Retinal pigment epithelial cell (primary cell): ENCODE measurements around the gene DUSP16.

ENCODE experiments used
- DNase-seq: peaks from one replicate; pipeline ENCODE4 v3.0.0-alpha.2; 2010; ENCODE audit warnings: low read depth
- H3K4me3 ChIP-seq: 2 replicates; pipeline ENCODE4 v1.5.1; 2011; ENCODE audit warnings: mild to moderate bottlenecking, low read length, control low read depth, moderate library complexity
- TF ChIP-seq, protein P1 (sequence below): conservative IDR thresholded peaks from 2 replicates; pipeline ENCODE4 v1.5.1; 2011; ENCODE audit warnings: low read depth, low read length, control low read depth, inconsistent platforms

Gene DUSP16

DNA sequence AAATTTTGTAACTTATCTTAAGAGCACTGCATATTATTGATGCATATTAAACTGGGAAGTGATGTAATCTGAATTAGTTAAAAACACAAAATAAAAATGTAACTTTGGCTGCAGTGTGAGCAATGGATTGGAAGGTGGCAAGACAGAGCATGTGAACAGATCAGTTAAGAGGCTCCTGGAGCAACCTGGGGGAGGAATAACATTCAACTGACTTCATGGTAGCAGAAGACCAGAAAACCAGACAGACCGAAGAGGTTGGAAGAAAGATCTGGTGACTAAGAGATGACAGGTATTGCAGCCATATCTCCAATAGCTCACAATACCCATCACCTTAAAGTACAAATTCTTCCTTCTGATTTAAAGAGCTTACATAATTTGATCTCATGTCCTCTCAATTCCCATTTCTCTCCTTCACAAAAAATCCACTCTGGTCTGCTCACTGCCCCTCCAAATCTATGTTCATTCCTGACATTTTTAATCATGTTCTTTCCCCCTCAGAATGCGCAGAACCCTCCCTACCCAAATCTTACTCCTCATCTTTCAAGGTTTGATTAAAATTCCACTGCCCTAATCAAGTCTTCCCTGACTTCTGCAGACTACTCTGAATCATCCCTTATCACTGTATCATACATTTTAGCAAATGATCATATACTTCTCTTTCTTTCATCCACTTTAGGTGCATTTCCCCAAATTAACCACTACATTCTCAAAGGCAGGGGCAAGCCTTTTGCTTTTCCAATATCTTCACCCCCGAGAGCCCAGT is 51.5 kb downstream of the DUSP16 start:
- no peak overlapping the region for H3K4me3 ChIP-seq
- TF ChIP-seq, protein P1, sequence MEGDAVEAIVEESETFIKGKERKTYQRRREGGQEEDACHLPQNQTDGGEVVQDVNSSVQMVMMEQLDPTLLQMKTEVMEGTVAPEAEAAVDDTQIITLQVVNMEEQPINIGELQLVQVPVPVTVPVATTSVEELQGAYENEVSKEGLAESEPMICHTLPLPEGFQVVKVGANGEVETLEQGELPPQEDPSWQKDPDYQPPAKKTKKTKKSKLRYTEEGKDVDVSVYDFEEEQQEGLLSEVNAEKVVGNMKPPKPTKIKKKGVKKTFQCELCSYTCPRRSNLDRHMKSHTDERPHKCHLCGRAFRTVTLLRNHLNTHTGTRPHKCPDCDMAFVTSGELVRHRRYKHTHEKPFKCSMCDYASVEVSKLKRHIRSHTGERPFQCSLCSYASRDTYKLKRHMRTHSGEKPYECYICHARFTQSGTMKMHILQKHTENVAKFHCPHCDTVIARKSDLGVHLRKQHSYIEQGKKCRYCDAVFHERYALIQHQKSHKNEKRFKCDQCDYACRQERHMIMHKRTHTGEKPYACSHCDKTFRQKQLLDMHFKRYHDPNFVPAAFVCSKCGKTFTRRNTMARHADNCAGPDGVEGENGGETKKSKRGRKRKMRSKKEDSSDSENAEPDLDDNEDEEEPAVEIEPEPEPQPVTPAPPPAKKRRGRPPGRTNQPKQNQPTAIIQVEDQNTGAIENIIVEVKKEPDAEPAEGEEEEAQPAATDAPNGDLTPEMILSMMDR: no peak
- no peak for DNase-seq

GRCh38 chr12:12510551-12510950 is 52.1 kb downstream of the DUSP16 start:
- TF ChIP-seq, protein P1: no peak
- DNase-seq: no peak
- no peak overlapping the region for H3K4me3 ChIP-seq

DNA sequence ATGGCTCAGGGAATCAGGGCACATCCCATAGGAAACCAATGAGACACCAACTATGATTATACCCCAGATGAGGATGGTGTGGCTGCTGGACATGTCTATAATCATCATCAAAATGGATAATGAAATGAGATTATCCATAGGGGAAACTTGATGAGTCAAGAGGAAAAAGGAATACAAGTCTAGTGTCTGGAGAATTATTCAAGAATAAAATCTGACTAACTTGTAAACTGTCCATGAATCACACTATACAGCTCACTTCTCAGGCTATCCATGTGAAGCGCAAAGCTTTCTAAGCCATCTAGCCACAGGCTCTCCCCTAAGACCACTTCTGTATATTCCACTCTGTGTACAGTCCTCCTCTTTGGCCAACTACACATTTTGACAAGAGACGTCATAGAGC is 52.5 kb downstream of the DUSP16 start:
- no peak for DNase-seq
- H3K4me3 ChIP-seq: no peak overlapping the region
- TF ChIP-seq, protein P1: no peak

DNA sequence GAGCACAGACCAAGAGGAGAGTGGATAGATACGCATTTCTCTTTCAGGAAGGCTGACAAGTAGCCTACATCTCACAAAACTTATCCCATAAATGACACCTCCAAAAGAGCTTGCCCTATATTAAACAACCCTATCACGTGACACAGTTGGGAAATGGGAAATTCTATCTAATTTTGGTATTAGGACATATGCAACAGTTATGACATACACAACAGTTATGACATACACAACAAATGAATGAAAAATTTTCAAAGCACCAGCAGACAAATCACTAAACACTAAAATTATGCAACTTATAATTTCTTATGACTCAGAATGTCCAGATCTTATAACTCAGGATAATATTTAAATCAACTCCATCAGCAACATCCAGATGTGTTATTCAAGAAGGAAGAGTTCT is 54.1 kb downstream of the DUSP16 start:
- TF ChIP-seq, protein P1: no peak
- no peak for DNase-seq
- no peak overlapping the region for H3K4me3 ChIP-seq

DNA sequence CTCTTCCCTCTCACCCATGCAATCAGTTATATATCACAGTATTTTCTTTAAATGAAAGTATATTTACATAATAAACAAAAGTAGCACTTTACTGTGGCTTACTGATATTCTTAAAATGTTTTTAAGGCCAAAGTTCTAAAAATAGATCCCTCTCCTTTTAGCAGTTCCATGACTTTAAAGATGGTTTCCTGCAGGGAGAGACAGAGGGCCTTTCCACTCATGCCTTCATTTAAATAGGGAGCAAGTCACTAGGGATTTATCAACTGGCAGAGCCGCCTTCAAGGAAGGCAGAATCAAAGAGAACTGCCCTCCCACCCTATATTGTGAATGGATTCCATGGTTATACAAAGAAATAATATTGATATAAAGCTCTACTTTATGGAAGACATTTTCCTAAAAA is 55.5 kb downstream of the DUSP16 start:
- no peak overlapping the region for H3K4me3 ChIP-seq
- DNase-seq: no peak
- TF ChIP-seq, protein P1: no peak

- TF ChIP-seq, protein P1: no peak
- no peak for DNase-seq
- no peak overlapping the region for H3K4me3 ChIP-seq
Measured at GRCh38 chr12:12506496-12506890, 56.2 kb downstream of the DUSP16 start.

DNA sequence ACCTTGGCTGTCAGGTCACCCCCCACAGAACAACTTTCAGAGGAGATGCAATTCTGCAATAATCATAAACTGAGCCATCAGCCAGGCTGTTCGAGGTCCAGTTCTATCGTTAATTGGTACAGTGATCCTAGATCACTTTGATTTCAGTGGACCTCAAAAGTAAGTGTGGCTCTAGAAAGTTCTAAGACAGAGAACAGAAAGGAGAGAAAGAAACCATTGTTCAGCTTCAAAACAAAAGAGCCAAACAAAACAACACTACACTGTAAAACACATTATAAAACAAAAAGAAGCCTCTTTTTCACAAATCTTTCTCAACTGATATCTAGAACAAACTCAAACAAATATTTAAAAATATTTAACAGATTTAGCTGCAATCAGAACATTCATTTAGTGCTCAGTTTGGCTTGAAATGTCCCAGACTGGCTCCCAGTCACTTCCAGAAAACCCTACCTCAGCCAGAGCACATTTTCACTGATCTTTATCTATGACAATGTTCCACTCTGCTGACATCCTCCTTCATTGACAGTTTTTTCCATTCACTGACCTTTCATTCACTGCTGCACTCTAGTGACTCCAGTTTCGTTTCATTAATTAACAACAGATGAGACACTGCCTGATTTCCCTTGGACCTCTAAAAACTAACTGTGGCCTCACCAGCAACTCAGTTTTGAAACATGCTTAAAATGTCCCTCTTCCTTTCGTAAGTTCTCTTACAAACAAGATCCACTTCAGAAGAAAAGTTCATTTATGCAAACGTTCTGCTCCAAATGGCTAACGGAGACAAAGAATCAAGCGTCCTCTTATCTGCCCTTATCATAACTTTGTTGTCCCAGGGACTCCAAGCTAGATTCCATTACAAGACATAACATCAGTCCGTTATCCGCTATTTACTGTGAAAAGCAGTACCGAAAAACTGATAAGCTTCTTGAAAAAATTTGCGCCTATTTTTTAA is 56.8 kb downstream of the DUSP16 start:
- DNase-seq: no peak
- TF ChIP-seq, protein P1: no peak
- H3K4me3 ChIP-seq: no peak overlapping the region
